ENCODE data around the gene MTRF1L. TPM values are rescaled to one million over a fixed set of nuclear protein-coding genes. Genes with fewer than 3 reads are reported as not detected.

Gene MTRF1L
- total RNA-seq, 2 donors from 2014 or later, result 15.4 to 22.4 TPM

GRCh38 chr6:152984513-152984872 lies 18.0 kb downstream of the MTRF1L start:
- H3K4me3 Mint-ChIP-seq, result peak overlapping the region; percentile 88

DNA sequence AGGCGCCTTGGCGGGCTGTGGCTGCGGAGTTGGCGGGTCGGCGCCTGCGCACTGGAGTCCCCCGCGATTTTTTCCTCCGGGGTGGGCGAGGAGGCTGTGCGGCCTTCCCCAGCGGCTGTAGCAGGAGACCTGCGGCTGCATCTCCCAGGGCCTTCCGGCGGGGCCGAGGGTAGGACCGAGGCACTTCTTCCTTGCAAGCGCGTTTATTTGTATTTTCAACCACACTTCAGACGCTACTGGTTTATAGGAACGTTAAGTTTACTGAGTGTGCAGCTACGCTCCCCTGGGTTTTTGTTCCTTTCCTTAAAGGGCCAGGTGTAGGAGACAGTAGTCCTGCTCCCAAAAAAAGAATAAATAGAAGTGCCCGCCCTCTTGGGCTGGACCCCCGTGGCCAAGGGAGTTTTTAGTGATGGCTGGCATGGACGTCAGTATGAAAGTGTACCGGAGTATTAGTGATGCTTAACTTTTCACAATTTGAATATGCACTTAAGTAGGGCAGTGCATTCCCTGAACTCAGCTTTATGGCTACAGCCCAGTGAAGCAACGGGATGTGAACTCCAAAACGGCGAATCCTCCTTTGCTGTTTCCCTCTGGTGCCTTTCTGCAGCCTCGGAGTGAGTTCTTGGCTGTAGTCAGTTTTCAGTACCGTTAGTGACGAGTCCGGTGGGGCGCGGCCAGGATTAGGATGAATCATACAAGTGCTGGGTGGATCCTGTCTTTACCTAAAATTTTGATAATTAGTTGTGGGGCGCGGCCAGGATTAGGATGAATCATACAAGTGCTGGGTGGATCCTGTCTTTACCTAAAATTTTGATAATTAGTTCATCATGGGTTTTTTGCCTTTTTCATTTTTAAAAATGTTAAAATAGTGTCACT lies 18.6 kb downstream of the MTRF1L start:
- peak; percentile 59 for ATAC-seq (replicated peaks)

More at GRCh38 chr6:152984513-152984872, 18.0 kb downstream of the MTRF1L start:
- no peak for ATAC-seq (replicated peaks)
- H3K9me3 Mint-ChIP-seq, result no peaks in the 10 kb centered on the region
- H3K36me3 Mint-ChIP-seq (ENCODE audit: low read depth), result peaks cover 70% of the 10 kb centered on the region
- peak overlapping the region; percentile 94 for H3K27ac Mint-ChIP-seq
- no peaks in the 10 kb centered on the region for H3K27me3 Mint-ChIP-seq
- peaks cover 25% of the 10 kb centered on the region for H3K4me1 Mint-ChIP-seq

DNA sequence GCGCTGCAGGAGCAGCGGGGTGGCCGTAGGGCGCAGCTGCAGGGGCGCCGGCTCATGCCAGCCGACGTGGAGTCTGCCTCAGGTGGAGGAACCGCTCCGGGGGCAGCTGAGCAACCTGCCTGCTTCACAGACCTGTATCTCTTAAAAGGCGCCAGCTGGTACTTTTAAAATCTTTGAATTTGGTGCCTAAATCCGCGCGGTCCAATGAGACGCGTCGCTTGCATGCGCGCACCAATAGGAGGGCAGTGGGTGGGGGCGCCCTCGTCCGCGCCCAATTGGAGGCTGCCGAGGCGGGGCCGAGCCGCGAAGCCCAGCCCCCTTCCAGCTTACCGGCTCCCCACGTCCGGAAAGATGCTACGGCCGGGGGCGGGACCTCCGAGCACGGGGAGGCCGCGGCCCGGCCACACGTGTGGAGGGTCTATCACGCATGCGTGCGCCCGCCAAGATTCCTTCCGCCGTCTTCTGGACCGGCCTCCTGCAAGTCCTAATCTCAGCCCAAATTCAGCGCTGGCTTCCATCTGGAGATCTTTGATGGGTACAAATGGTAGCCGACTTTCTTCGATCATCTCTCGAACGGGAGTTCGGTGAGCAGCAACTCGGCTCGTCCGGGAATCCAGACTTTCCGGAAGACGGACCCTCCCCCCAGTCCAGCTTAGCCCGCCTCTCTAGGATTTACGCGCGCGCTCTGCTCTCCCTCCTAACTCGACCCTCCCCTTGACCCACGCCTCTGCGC lies 19.4 kb downstream of the MTRF1L start, which contains the start of gene FBXO5:
Gene FBXO5, minus strand, starts transcription at position 138 of the 733 bp plus-strand sequence. Its CDS starts 82 bp downstream, at position 56.
- peak; percentile 90 for ATAC-seq (replicated peaks)
- Mint-ChIP-seq H3K9me3 (no peaks in the 10 kb centered on the region), H3K36me3 (ENCODE audit: low read depth) (peaks cover 82% of the 10 kb centered on the region), H3K4me3 (peak within 1 kb of the TSS; percentile 88), H3K27ac (peak within 1 kb of the TSS; percentile 94), H3K4me1 (peaks cover 25% of the 10 kb centered on the region), H3K27me3 (no peaks in the 10 kb centered on the region)

More for the DNA sequence above, 18.6 kb downstream of the MTRF1L start:
- Mint-ChIP-seq H3K4me3 (peak overlapping the region; percentile 88), H3K27ac (peak overlapping the region; percentile 94), H3K4me1 (peaks cover 25% of the 10 kb centered on the region), H3K36me3 (ENCODE audit: low read depth) (peaks cover 74% of the 10 kb centered on the region), H3K27me3 (no peaks in the 10 kb centered on the region), H3K9me3 (no peaks in the 10 kb centered on the region)

- H3K27ac Mint-ChIP-seq, result peak overlapping the region; percentile 50
- peaks cover 23% of the 10 kb centered on the region for H3K4me1 Mint-ChIP-seq
- H3K27me3 Mint-ChIP-seq, result no peaks in the 10 kb centered on the region
- no peak for ATAC-seq (replicated peaks)
- H3K9me3 Mint-ChIP-seq, result no peaks in the 10 kb centered on the region
- peak overlapping the region; percentile 88 for H3K4me3 Mint-ChIP-seq
- peaks cover 88% of the 10 kb centered on the region for H3K36me3 Mint-ChIP-seq (ENCODE audit: low read depth)
Observed at GRCh38 chr6:152981989-152982903, 20.3 kb downstream of the MTRF1L start.

DNA sequence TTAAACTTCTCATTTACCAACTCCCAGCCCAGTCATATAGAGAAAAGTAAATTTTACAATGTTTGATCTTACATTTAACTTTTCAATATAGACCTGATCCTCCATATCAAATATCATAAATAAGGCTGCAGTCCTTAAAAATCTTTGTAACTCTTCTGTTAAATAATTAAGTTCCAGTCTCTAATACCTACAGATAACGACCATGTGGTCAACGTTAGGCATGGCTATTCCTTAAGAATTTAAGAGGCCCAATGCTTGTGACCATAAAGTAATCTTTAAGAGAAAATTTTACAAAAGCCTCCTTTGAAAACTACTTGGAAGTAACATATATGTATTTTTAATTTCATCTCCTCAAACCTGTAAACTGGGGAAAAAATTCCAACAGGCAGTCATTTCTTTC lies 21.3 kb downstream of the MTRF1L start:
- no peaks in the 10 kb centered on the region for H3K27me3 Mint-ChIP-seq
- peaks cover 25% of the 10 kb centered on the region for H3K4me1 Mint-ChIP-seq
- H3K4me3 Mint-ChIP-seq, result peak overlapping the region; percentile 88
- H3K27ac Mint-ChIP-seq, result no peak overlapping the region
- H3K9me3 Mint-ChIP-seq, result no peaks in the 10 kb centered on the region
- no peak for ATAC-seq (replicated peaks)
- H3K36me3 Mint-ChIP-seq (ENCODE audit: low read depth), result peaks cover 88% of the 10 kb centered on the region

GRCh38 chr6:152980656-152981055 lies 21.9 kb downstream of the MTRF1L start:
- Mint-ChIP-seq H3K36me3 (ENCODE audit: low read depth) (peaks cover 89% of the 10 kb centered on the region), H3K27ac (no peak overlapping the region), H3K9me3 (no peaks in the 10 kb centered on the region), H3K27me3 (no peaks in the 10 kb centered on the region), H3K4me1 (peaks cover 27% of the 10 kb centered on the region), H3K4me3 (peak overlapping the region; percentile 88)
- no peak for ATAC-seq (replicated peaks)

- H3K4me1 Mint-ChIP-seq, result peaks cover 29% of the 10 kb centered on the region
- no peak for ATAC-seq (replicated peaks)
- H3K36me3 Mint-ChIP-seq (ENCODE audit: low read depth), result peaks cover 92% of the 10 kb centered on the region
- H3K27ac Mint-ChIP-seq, result no peak overlapping the region
- H3K9me3 Mint-ChIP-seq, result no peaks in the 10 kb centered on the region
- peak overlapping the region; percentile 88 for H3K4me3 Mint-ChIP-seq
- no peaks in the 10 kb centered on the region for H3K27me3 Mint-ChIP-seq
Observed at GRCh38 chr6:152979116-152979515, 23.4 kb downstream of the MTRF1L start.

- Mint-ChIP-seq H3K9me3 (no peaks in the 10 kb centered on the region), H3K4me3 (no peak overlapping the region), H3K27ac (no peak overlapping the region), H3K27me3 (no peaks in the 10 kb centered on the region), H3K4me1 (peaks cover 29% of the 10 kb centered on the region), H3K36me3 (ENCODE audit: low read depth) (peaks cover 92% of the 10 kb centered on the region)
- no peak for ATAC-seq (replicated peaks)
Observed at GRCh38 chr6:152978058-152978457, 24.5 kb downstream of the MTRF1L start.

DNA sequence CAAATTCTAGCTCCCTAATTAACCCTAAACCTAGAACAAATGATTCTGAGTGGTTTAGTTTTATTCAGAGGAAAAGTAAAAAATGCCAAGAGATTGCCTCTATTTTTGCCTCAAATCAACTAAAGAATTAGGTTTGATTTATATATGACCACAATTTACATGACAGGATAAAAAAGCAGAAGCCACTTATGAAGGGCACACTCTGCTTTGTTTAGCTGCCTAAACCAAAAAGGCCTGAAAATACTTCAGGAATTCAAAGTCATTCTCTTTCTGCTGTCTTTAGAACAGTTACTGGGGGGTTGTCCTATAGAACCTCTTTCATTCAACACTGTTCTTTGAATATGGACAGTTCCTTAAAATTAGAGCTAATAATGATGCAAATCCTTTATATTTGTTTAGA lies 25.0 kb downstream of the MTRF1L start:
- Mint-ChIP-seq H3K36me3 (ENCODE audit: low read depth) (peaks cover 93% of the 10 kb centered on the region), H3K4me3 (no peak overlapping the region), H3K27me3 (no peaks in the 10 kb centered on the region), H3K9me3 (no peaks in the 10 kb centered on the region), H3K4me1 (peaks cover 29% of the 10 kb centered on the region), H3K27ac (no peak overlapping the region)
- ATAC-seq (replicated peaks), result no peak

- Mint-ChIP-seq H3K4me3 (peak overlapping the region; percentile 64), H3K27me3 (no peaks in the 10 kb centered on the region), H3K27ac (no peak overlapping the region), H3K9me3 (no peaks in the 10 kb centered on the region), H3K4me1 (peaks cover 29% of the 10 kb centered on the region), H3K36me3 (ENCODE audit: low read depth) (peaks cover 97% of the 10 kb centered on the region)
- ATAC-seq (replicated peaks), result no peak
Observed at GRCh38 chr6:152976749-152977148, 25.8 kb downstream of the MTRF1L start.

- Mint-ChIP-seq H3K4me3 (peak overlapping the region; percentile 64), H3K27ac (no peak overlapping the region), H3K4me1 (peaks cover 23% of the 10 kb centered on the region), H3K36me3 (ENCODE audit: low read depth) (peaks cover 99% of the 10 kb centered on the region), H3K9me3 (no peaks in the 10 kb centered on the region), H3K27me3 (no peaks in the 10 kb centered on the region)
- ATAC-seq (replicated peaks), result no peak
Observed at GRCh38 chr6:152975204-152975915, 27.1 kb downstream of the MTRF1L start.

GRCh38 chr6:152973916-152974315 lies 28.6 kb downstream of the MTRF1L start:
- H3K4me1 Mint-ChIP-seq, result peaks cover 17% of the 10 kb centered on the region
- peak overlapping the region; percentile 4 for H3K4me3 Mint-ChIP-seq
- H3K27ac Mint-ChIP-seq, result no peak overlapping the region
- peaks cover 97% of the 10 kb centered on the region for H3K36me3 Mint-ChIP-seq (ENCODE audit: low read depth)
- peaks cover 7% of the 10 kb centered on the region for H3K9me3 Mint-ChIP-seq
- ATAC-seq (replicated peaks), result no peak
- H3K27me3 Mint-ChIP-seq, result no peaks in the 10 kb centered on the region

GRCh38 chr6:152969688-152970418 lies 32.7 kb downstream of the MTRF1L start:
- Mint-ChIP-seq H3K36me3 (ENCODE audit: low read depth) (peaks cover 57% of the 10 kb centered on the region), H3K9me3 (peaks cover 15% of the 10 kb centered on the region), H3K4me3 (no peak overlapping the region), H3K27ac (no peak overlapping the region), H3K27me3 (no peaks in the 10 kb centered on the region), H3K4me1 (peaks cover under 1% of the 10 kb centered on the region)
- ATAC-seq (replicated peaks), result no peak
